ENCODE data around the gene NOL9. TPM values are rescaled to one million over a fixed set of nuclear protein-coding genes. Genes with fewer than 3 reads are reported as not detected.

The NOL9 gene
- total and polyA plus RNA-seq, 2 of the 13 experiments (the other 11 are each of a cell fraction or from before 2014, with no cell fraction given) = 18.0 to 24.7 TPM

DNA sequence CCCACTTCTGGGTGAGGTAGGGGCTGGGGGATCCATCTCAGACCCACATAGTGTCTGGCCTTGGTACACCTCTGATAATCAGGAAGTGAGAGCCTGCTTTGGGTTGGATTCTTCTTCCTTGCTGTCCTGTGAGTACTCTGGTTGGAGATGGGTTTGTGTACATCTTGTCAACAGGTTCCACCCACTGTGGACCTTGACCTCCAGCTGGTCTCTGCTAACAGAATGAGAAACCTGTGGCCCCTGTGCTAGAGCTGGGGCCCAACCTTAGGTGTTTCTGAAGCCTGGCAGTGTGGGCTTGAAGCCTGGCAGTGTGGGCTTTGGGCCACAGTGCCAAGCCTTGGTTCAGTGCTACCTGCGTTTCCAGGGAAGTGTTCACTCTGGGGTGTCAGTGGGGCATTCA, 28.1 kb upstream of the NOL9 start (continued):
- TF ChIP-seq, protein P1, sequence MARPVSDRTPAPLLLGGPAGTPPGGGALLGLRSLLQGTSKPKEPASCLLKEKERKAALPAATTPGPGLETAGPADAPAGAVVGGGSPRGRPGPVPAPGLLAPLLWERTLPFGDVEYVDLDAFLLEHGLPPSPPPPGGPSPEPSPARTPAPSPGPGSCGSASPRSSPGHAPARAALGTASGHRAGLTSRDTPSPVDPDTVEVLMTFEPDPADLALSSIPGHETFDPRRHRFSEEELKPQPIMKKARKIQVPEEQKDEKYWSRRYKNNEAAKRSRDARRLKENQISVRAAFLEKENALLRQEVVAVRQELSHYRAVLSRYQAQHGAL (CRISPR knock-in tag; IDR thresholded peaks at IDR 0.05; ENCODE audit: not compliant biosample characterization) = no peak
- no peak for TF ChIP-seq IRX3 (CRISPR knock-in tag; IDR thresholded peaks at IDR 0.05; ENCODE audit: borderline replicate concordance, low read depth)
- TF ChIP-seq, protein P2, sequence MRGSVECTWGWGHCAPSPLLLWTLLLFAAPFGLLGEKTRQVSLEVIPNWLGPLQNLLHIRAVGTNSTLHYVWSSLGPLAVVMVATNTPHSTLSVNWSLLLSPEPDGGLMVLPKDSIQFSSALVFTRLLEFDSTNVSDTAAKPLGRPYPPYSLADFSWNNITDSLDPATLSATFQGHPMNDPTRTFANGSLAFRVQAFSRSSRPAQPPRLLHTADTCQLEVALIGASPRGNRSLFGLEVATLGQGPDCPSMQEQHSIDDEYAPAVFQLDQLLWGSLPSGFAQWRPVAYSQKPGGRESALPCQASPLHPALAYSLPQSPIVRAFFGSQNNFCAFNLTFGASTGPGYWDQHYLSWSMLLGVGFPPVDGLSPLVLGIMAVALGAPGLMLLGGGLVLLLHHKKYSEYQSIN (CRISPR knock-in tag; IDR thresholded peaks at IDR 0.05; ENCODE audit: borderline replicate concordance) = no peak
- no peak for TF ChIP-seq HMGA1 (CRISPR knock-in tag; conservative IDR thresholded peaks at IDR 0.05)
- no peak for TF ChIP-seq ZSCAN20 (CRISPR knock-in tag; IDR thresholded peaks at IDR 0.05; ENCODE audit: borderline replicate concordance)
- TF ChIP-seq, protein P3, sequence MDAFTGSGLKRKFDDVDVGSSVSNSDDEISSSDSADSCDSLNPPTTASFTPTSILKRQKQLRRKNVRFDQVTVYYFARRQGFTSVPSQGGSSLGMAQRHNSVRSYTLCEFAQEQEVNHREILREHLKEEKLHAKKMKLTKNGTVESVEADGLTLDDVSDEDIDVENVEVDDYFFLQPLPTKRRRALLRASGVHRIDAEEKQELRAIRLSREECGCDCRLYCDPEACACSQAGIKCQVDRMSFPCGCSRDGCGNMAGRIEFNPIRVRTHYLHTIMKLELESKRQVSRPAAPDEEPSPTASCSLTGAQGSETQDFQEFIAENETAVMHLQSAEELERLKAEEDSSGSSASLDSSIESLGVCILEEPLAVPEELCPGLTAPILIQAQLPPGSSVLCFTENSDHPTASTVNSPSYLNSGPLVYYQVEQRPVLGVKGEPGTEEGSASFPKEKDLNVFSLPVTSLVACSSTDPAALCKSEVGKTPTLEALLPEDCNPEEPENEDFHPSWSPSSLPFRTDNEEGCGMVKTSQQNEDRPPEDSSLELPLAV (CRISPR knock-in tag; conservative IDR thresholded peaks at IDR 0.05; ENCODE audit: low read depth) = no peak
- no peak for TF ChIP-seq SRY (CRISPR knock-in tag; IDR thresholded peaks at IDR 0.05)
- no peak for TF ChIP-seq NFE2L2 (IDR thresholded peaks at IDR 0.05; ENCODE audit: low read length)
- no peak for TF ChIP-seq ZNF136 (CRISPR knock-in tag; IDR thresholded peaks at IDR 0.05; ENCODE audit: low read depth)
- TF ChIP-seq CREM (IDR thresholded peaks at IDR 0.05) = peak; percentile 57; the same call in 1 of the 2 replicates
- no peak for TF ChIP-seq CREM (CRISPR knock-in tag; IDR thresholded peaks at IDR 0.05)
- no peak for TF ChIP-seq TAF15 (IDR thresholded peaks at IDR 0.05; ENCODE audit: low read depth, low read length, poor library complexity, severe bottlenecking)
- TF ChIP-seq, protein P4, sequence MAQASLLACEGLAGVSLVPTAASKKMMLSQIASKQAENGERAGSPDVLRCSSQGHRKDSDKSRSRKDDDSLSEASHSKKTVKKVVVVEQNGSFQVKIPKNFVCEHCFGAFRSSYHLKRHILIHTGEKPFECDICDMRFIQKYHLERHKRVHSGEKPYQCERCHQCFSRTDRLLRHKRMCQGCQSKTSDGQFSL (CRISPR knock-in tag; IDR thresholded peaks at IDR 0.05) = no peak
- TF ChIP-seq, protein P5, sequence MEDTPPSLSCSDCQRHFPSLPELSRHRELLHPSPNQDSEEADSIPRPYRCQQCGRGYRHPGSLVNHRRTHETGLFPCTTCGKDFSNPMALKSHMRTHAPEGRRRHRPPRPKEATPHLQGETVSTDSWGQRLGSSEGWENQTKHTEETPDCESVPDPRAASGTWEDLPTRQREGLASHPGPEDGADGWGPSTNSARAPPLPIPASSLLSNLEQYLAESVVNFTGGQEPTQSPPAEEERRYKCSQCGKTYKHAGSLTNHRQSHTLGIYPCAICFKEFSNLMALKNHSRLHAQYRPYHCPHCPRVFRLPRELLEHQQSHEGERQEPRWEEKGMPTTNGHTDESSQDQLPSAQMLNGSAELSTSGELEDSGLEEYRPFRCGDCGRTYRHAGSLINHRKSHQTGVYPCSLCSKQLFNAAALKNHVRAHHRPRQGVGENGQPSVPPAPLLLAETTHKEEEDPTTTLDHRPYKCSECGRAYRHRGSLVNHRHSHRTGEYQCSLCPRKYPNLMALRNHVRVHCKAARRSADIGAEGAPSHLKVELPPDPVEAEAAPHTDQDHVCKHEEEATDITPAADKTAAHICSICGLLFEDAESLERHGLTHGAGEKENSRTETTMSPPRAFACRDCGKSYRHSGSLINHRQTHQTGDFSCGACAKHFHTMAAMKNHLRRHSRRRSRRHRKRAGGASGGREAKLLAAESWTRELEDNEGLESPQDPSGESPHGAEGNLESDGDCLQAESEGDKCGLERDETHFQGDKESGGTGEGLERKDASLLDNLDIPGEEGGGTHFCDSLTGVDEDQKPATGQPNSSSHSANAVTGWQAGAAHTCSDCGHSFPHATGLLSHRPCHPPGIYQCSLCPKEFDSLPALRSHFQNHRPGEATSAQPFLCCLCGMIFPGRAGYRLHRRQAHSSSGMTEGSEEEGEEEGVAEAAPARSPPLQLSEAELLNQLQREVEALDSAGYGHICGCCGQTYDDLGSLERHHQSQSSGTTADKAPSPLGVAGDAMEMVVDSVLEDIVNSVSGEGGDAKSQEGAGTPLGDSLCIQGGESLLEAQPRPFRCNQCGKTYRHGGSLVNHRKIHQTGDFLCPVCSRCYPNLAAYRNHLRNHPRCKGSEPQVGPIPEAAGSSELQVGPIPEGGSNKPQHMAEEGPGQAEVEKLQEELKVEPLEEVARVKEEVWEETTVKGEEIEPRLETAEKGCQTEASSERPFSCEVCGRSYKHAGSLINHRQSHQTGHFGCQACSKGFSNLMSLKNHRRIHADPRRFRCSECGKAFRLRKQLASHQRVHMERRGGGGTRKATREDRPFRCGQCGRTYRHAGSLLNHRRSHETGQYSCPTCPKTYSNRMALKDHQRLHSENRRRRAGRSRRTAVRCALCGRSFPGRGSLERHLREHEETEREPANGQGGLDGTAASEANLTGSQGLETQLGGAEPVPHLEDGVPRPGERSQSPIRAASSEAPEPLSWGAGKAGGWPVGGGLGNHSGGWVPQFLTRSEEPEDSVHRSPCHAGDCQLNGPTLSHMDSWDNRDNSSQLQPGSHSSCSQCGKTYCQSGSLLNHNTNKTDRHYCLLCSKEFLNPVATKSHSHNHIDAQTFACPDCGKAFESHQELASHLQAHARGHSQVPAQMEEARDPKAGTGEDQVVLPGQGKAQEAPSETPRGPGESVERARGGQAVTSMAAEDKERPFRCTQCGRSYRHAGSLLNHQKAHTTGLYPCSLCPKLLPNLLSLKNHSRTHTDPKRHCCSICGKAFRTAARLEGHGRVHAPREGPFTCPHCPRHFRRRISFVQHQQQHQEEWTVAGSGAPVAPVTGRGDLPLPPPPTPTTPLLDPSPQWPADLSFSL (CRISPR knock-in tag; IDR thresholded peaks at IDR 0.05) = no peak
- TF ChIP-seq HHEX (CRISPR knock-in tag; IDR thresholded peaks at IDR 0.05) = no peak
- TF ChIP-seq KDM1A (CRISPR knock-in tag; IDR thresholded peaks at IDR 0.05) = peak; percentile 50; the same call in 1 of the 2 replicates
- TF ChIP-seq HOXA5 (CRISPR knock-in tag; IDR thresholded peaks at IDR 0.05) = no peak
- TF ChIP-seq SALL2 (CRISPR knock-in tag; IDR thresholded peaks at IDR 0.05) = 0 out of 2 replicates have a peak, but pooled peaks have one; percentile 9
- TF ChIP-seq, protein P6, sequence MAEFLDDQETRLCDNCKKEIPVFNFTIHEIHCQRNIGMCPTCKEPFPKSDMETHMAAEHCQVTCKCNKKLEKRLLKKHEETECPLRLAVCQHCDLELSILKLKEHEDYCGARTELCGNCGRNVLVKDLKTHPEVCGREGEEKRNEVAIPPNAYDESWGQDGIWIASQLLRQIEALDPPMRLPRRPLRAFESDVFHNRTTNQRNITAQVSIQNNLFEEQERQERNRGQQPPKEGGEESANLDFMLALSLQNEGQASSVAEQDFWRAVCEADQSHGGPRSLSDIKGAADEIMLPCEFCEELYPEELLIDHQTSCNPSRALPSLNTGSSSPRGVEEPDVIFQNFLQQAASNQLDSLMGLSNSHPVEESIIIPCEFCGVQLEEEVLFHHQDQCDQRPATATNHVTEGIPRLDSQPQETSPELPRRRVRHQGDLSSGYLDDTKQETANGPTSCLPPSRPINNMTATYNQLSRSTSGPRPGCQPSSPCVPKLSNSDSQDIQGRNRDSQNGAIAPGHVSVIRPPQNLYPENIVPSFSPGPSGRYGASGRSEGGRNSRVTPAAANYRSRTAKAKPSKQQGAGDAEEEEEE (CRISPR knock-in tag; IDR thresholded peaks at IDR 0.05; ENCODE audit: borderline replicate concordance) = no peak
